GM18907 (cell line): ENCODE measurements around the gene NEGR1.

ENCODE experiments used
- ATAC-seq: cut with Tn5 transposase; IDR thresholded peaks from one replicate; pipeline ENCODE4 v1.9.1; 2021; ENCODE audit warnings: mild to moderate bottlenecking, moderate library complexity; ENCODE audit not compliant: unreplicated experiment

The NEGR1 gene

DNA sequence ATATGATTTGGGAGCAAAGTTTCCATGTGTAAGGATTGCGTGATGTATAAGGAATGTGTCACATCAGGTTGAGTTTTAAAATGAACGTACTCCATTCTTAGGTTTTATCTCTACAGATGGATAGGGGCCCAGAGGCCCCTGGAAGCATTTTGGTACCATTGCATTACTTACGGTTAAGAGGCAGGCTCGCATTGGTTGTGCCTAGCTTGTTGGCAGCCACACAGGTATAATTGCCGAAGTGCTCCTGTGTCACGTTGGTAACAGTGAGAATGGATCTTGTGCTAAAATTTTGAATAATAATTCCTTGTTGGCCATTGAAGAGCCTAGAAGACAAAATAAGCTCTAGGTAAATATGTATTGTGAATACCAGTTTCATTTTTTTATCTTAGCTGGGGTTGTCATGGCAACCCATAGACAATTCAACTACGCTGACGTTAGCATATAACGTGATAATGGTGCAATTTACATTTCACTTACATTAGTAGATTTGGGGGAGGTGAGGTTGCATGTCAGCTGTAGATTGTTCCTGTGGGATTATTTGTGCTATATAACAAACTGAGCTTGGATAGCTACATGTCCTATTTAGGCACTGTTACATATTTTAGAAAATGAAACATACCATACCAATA lies 689.6 kb downstream of the NEGR1 start:
- ATAC-seq = no peak

DNA sequence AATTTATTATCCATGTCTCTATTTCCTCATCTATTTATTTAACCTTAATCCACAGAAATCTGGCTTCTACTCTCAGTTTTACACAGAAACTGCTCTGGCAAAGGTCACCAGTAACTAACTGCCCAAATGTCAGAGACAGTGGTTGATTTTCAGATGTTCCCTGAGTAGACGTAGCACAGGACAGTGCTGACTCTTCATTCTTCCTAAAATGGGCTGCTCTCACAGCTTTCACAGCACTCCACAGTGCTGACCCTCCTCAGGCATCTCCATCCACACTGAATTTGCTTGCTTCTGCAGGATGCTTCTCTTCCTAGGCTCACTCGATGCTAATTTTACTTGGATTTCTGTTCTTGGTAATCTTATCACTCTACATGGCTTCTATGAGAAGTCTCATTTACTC lies 693.3 kb downstream of the NEGR1 start:
- ATAC-seq = no peak

DNA sequence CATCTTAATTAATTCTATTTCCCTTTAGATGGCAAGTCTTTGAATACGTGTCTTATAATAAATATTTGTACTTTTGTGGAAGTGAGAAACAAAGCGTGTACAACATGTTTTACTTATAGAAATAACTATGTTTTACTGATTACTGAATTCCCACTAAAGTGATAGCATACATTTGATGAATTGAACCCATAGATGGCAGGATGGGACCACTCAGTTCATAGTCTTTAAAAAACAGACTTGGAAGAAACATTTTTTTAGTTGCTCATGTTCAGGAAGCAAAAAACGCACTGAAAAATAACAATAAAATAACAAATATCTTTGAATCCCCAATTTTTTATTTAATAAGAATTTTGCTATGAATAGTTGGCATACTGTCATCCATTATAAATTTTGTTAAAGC lies 694.4 kb downstream of the NEGR1 start:
- ATAC-seq = no peak

DNA sequence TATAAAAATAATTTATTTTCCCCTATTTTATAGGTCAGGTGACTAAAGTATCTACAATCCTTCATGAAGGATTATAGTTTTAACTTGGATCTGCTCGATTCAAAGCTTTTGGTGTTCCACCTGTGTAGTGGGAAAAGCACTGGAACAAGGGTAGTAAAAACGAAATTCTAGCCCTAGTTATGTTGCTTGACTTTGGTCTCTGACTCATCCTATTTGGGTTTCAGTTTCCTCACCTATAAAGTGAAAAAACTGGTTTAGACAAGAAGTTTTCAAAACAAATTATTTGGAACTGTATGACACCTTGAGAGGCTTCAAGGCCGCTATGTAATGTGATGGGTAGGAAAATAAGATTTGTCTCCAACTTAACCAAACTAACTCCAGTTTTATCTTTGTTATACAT lies 696.3 kb downstream of the NEGR1 start:
- peak; percentile 53 for ATAC-seq

DNA sequence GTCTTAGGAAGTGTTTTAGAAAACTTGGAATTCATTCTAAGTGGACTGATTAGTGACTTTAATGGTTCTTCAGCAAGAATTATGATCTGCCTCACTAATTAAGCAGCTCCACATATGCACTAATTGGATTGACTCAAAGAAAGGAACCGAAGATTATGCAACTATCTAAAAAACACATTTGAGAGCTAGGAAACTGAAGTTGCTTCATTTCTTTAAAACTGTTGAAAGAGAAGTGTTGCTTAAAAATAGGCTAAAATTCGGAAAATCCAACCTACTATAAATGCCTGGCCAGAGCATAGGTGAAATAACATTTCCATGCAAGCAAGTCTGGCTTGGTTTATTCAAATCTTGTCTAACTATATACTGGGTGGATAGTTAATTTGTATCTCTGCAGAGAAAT lies 698.6 kb downstream of the NEGR1 start:
- ATAC-seq = no peak

DNA sequence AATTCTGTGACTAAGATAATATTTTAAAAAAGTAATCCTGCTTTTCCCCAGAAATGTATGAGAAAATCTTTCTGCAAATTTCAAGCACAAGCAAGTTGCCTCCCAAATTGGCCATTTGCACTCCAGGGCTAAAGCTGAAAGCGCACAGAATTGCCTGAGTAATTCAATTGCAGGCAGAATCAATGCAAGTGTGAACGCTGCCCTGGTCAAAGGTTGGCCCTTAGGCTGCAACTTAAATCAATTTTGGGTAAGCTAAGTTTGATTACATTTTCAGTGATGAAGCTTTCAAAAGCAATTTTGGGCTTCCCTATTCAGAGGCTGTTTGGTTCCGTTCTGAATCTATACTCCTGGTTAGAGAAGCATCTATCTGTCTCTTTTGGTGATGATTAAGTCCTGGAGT lies 699.7 kb downstream of the NEGR1 start:
- no peak for ATAC-seq

DNA sequence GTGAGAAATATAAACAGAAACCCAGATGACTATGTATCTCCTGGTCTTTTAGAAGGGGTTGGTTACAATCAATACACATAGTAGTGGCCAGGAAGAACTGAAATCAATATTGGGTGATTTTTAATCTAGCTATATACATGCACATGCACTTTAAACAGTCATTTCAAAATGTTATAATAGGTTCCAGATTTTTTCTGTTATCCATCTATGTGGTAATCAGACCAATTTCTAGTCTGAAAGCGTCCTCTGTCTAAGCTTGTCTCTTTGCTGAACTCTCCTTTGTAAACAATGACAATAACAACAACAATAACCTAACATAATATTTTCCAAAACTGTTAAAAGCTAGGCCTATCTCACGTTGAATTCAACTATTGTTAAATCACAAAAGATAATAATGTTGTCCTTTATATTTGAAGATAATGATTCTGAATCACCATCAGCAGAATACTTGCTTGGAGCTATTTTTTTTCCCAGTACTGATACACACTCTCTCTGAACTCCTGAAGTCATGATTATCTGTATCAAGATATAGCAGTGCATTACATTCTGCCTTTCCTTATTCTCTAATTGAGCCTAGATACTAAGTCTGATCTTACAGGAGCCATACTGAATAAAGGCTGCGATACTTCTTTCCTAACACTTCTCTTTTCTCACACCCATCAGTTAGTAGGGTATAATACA lies 704.7 kb downstream of the NEGR1 start:
- ATAC-seq = no peak

DNA sequence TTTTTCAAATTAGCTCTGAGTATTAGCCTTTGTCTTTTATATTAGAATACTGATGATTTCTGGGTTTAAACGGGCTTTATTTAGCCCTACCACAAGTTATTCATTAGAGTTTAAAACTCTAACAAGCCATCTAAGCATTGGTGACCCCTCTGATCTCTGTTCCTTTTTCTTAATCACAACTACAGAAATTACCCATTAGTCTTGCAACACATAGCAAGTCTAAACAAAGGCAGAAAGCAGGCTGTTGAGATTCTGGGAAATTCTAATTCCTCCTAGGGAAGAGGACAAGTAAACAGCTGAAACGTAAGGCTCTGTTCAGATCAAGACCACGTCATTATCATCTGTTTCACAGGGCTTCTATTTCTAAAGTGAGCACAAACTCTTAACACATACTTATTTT lies 710.3 kb downstream of the NEGR1 start:
- peak; percentile 89 for ATAC-seq

DNA sequence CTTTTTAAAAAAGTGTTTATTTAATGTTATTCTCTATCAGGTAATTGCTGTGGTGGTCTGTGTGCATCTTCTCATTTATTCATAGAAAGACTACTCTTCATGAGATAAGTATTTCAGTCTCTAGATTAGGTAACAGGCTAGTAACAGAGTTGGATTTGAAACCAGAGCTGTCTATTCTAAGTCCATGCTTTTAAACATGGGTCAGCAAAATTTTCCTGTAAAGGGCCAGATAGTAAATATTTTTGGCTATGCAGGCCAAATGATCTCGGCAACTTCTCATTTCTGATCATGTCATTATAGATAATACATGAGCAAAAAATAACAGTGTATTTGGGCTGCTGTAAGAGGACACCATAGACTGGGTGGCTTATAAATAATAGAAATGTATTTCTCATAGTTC lies 715.9 kb downstream of the NEGR1 start:
- ATAC-seq = no peak

DNA sequence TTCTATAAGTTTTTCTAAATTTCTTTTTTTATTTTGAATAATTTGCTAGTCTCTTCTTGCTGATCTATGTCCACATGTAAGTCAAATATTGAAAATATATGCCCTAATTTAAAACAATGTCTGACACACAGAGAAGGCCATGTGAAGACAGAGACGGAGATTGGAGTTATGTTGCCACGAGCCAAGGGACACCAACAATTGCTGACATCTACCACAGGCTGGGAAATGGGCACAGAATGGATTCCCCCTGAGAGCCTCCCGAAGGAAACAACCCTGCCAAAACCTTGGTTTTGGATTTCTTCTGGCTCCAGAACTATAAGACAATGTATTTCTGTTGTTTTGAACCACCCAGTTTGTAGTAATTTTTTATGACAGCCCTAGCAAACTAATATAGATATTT lies 716.5 kb downstream of the NEGR1 start:
- no peak for ATAC-seq

DNA sequence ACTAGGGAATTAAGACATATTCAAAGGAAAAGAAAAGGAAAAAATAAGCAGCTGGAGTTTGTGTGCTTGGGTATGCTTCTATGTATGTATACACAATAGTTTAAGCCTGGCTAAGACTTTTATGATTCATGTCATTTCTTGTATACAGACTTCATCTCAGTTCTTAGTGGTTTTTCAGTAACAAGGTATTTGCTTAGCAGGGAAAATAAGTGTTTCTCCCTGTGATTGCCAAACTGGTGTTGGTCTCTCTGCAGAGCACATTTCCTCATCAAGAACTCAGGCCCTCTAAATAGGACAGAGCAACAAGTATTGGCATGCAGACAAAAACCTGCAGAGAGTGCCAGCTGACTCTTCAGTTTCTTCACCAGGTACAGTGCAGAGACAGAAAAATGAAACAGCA lies 717.1 kb downstream of the NEGR1 start:
- no peak for ATAC-seq

DNA sequence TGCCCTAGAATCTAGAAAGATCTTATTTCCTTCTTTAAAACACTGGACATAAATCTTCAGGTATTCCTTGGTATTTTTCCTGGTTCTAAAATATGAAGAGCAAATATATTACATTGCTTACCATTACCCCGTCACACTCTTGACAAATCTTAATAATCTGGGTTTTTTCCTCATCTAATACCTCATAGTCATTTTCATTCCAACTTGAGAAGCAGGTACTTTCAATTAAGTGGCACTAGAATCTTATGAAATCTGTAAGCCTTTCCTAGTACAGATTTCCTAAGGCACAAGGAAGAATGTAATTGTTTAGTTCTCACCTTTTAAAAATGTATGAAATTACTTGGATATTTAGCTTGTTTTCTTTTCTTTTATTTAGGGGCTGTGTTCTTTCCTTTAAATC lies 720.0 kb downstream of the NEGR1 start:
- no peak for ATAC-seq

DNA sequence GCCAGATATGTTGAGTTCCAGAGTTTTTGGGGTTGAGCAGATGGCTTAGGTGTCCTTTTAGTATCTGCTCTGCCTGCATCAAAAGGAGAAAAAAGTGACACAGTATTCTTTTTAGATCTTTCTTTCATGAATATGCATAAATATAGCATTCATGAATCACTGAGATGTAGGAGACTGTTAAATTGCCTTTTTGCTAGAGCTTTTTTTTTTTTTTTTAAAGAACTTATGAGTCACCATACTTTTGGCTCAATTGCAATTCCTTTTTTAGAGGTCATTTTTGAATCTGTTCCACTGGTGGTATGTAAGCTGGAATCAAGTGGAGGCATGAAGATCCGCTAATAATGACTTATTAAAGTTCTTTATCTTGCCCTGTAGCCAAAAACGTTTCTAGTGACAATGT lies 720.6 kb downstream of the NEGR1 start:
- no peak for ATAC-seq

DNA sequence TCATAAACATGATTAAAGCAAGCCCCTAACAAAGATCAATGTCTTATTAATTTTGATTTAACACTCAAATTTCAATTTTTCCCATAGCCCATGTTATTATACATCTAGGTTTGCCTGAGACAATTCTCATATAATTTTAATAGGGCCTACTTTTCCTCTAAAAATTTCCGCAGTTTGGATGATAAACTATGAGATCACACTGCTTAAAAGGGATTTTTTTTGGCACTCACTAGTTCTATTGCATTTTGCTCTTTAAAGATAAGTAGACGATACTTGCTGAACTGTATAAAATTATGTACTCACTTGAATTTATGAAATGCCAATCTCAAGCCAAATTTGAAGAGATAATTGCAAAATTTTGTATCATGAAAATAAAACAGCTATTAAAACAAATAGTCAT lies 721.1 kb downstream of the NEGR1 start:
- no peak for ATAC-seq

DNA sequence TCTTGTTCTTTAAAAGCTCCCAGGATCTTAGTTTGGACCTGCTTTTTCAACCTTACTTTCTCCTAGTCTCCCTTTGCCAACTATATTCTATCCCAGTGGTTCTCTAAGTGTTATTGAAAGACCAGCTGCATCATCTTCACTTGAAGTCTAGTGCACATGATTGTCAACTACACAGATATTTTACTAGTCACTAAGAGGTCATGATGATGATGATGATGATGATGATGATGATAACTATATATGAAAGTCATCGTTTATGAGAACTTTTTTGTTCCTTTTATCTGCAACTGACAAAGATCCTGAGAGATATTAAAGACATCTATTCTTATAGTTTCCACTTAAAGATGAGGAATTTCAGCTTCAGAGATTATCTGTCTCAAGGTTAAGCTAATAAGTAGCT lies 722.5 kb downstream of the NEGR1 start:
- ATAC-seq = no peak

DNA sequence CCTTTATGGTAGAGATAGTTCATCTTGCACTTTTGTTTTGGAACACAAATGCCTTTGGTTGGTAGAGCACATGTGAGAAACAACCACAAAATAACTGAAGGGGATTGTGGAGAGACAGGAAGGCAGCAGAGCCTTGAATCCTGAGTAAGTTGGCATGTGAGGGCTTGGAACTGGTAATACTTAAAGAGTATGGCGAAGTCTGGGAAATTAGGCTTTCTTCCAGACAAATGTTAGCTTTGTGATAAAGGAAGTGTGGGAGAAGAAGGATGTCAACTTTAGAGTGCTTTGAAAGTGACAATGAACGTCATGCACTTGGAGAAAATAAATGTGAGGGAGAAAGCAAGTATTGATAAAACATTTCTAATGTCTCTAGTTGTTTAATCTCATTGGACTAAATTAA lies 725.2 kb downstream of the NEGR1 start:
- ATAC-seq = no peak

DNA sequence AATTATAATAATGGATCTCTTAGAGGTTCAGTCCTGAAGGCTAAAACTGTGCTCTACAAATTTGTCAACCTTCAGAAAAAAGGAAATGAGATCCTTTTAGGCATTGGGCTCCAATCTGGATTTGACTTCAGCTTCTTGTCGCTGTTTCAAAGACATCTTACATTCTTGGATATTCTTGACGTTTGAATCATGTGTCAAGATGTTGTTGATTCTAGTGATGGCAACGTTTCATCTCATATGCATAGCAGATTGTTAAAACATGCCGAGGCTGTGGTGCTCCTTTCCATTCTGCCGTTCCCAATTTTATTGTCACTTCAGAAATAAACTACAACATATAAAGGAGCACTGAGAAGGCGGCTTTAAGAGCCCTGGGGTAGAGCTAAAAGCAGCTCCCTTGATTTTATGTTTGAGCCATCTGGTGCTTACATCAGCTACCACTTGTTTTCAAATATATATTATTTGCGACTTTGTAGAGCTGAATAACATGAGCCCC lies 733.9 kb downstream of the NEGR1 start:
- ATAC-seq = no peak

DNA sequence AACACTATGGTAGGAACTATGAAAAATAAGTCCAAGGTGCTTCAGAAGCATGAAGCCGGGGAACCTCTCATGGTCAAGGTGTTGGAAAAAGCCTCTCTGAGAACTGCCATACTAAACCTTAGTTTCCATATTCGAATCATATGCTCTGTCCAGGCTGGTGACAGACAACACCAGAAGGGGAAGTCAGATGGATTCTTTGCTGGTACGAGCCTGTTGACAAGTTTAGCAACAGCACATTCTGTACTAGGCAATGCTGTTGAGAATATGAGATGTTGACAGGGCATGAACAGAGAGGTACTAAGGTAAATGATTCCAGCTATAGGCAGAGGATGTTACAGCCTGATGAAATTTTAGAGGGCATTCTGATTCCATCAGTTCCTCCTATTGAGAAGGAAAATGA lies 740.2 kb downstream of the NEGR1 start:
- no peak for ATAC-seq

DNA sequence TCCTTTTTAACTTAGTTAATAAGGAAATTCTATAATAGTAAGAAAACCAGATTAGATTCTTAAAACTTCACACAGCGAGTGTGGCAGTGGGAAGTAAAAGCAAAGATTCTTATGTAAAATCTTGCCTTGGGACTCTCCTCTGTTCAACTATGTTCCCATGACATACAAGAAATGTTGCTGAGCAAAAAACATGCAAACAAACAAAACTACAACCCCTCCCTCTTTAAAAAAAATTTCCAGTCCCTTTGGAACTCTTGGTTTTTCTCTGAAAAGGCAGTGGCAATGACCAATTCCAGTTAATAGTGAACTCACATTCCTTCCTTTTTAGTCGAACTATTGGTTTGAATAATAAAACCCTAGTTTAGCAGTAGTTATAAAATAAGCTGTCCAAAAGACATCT lies 748.4 kb downstream of the NEGR1 start:
- ATAC-seq = no peak

DNA sequence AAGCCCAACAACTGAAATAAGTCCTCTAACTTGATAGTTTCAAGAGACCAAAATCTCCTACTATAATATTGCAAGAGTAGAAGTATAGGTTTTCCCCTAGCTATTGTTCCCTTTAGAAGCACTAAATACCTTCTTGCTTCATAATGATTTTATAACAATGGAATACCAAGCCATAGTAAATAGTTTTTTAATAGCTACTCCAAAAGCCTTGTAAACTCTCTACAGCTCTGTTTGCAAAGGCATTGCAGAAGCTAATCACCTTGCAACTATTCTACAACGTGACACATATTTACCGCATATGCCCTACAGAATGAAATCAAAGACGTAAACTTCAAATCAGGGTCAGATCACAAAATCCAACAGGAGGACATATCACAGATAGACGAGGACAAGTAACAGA lies 750.0 kb downstream of the NEGR1 start:
- ATAC-seq = no peak

DNA sequence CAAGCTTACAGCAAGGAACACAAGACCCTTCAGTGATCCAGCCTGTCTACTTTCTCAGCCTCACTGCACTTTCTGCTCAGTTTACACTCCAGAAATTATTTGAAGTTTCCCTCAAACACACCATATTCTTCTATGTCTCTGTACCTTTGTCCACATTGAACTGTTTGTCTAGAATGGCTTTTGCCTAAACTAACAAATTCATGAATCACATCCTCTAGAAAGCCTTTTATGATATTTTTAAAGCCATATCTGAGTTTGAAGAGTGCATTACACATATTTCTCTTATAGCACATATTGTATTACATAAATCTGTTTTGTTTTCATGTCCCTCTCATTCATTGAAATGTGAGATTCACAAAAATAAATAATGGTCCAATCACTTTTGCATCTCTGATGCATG lies 755.5 kb downstream of the NEGR1 start:
- no peak for ATAC-seq

DNA sequence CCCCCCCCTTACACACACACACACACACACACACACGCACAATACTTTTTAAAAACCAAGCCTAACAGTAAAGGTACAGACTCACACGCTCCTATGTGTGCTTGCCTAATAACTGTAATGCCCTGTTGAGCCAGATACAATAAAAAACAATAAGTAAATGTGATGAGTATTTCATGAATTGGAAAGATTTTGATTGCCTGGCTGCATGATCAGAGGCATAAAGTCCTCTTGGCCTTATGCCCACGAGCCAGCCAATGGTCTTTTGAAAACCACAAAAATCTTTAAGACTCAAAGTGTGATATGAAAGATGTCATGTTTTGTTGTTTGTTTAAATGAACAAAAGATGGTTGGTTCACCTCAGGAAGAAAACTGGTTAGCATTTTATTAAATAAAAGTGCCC lies 759.6 kb downstream of the NEGR1 start:
- no peak for ATAC-seq
